ENCODE results near the gene MYO19.
"Not testable (repeated sequence)": the region's sequence is repeated elsewhere in the genome, so short reads cannot be mapped to it uniquely, and the experiment has no call there.

The MYO19 gene

DNA sequence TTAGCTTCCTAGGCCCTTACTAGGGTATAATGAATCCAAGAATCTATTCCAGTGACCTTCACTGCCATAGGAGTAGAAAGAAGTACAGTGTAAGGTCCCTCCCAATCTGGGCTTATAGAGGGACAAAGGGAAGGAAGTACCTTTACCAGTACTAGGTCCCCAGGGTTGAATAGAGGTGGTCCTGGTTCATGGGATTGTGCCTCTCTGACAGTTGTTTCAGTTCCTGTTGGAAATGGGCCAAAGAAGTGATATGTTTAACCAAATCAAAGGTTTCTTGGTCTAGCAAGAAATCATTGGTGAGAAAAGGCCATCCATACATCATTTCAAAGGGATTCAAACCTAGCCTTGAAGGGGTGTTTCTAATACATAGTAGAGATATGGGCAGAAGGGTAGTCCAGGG is 64.2 kb downstream of the MYO19 start:
- H3K27ac ChIP-seq = no peak overlapping the region
- H3K4me3 ChIP-seq = no peak overlapping the region

DNA sequence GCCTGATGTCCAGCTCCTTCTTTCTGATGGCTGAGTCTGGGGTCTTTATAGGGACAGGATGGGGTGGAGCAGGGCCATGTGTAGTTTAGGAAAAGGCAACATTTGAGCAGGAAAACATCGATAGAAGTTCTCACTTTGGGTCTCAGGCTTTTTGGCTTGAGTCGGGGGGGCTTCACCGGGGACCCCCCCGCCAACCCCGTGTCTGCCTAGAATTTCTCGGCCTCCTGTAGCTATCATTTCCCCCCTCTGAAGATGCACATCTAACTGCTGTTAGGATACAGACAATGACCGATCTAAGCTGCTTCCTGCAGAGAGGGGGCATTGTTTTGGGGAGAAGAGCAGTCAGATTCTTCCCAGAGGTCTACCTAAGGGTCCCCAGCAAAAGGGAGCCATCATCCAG is 64.9 kb downstream of the MYO19 start:
- no peak overlapping the region for H3K4me3 ChIP-seq
- no peak overlapping the region for H3K27ac ChIP-seq

- Histone ChIP-seq H3K4me3 (no peak overlapping the region), H3K27ac (no peak overlapping the region)
These were observed 65.6 kb downstream of the MYO19 start for GRCh38 chr17:36468903-36469635.

DNA sequence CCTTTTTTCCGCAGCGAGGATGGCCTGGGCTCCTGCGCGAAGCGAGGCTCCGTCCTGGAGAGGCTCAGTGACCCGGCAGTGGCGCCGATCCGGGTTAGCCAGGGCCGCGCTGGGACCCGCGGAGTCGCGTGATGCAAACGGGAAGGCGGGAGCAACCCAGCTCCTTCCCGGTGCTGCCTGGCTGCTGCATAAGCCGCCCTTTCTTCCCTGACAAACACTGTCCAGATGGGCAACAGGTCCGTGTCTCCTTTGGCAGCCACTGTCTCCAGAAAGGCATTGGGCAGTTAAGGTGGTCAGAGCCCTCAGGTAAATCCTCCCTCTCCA is 69.9 kb downstream of the MYO19 start:
- H3K27ac ChIP-seq = no peak overlapping the region
- H3K4me3 ChIP-seq = no peak overlapping the region

DNA sequence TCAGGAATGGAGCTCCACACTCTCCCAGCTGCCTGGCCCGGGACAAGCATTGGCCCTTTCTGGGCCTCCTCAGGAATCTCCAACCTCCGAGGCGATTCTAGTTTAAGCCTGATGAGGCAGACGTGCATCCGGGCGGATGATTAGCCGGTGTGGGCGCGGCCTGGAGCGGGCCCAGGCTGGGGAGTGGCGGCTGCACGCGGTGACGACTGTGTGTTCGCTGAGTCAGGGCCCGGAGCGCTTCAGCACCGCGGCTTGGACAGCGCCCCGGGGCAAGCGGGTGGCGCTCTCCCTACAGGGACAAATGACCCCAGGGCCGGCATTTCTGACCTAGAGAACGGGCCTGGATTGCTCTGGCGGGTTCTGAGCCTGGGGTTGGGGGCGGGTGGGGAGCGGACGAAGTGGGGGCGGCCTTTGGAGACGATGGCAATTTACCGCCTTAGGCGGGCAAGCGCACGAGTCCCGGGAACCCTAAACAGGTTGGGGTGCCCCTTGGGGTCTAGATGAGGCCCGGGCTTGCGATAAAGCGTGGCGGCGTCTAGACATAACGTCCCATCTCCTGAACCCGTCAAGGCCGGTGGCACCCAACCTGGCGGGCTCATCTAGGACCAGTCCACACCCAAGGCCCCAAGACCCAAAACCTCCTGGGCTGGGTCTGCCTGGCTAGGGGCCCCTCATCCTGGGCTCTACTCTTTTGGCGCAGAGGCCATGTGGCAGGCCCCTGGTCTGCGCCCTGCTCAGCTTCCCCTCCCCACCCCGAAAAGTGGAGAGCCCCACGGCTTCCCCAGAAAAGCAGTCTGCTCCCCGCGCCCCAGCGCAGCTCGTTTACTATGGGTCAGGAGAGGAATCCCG is 70.5 kb downstream of the MYO19 start:
- Histone ChIP-seq H3K27ac (no peak overlapping the region), H3K4me3 (no peak overlapping the region)

GRCh38 chr17:36461330-36462110 is 73.1 kb downstream of the MYO19 start:
- H3K4me3 ChIP-seq = no peak overlapping the region
- no peak overlapping the region for H3K27ac ChIP-seq

GRCh38 chr17:36460265-36460937 is 74.3 kb downstream of the MYO19 start:
- Histone ChIP-seq H3K27ac (no peak overlapping the region), H3K4me3 (no peak overlapping the region)

GRCh38 chr17:36459601-36460000 is 75.1 kb downstream of the MYO19 start:
- H3K4me3 ChIP-seq = no peak overlapping the region
- no peak overlapping the region for H3K27ac ChIP-seq

- H3K27ac ChIP-seq = no peak overlapping the region
- no peak overlapping the region for H3K4me3 ChIP-seq
These were observed 75.6 kb downstream of the MYO19 start for GRCh38 chr17:36459045-36459444.

GRCh38 chr17:36457701-36458100 is 77.0 kb downstream of the MYO19 start:
- not testable (repeated sequence) for H3K4me3 ChIP-seq, H3K27ac ChIP-seq

GRCh38 chr17:36452888-36453287 is 81.8 kb downstream of the MYO19 start:
- H3K4me3 ChIP-seq, H3K27ac ChIP-seq: not testable (repeated sequence)

DNA sequence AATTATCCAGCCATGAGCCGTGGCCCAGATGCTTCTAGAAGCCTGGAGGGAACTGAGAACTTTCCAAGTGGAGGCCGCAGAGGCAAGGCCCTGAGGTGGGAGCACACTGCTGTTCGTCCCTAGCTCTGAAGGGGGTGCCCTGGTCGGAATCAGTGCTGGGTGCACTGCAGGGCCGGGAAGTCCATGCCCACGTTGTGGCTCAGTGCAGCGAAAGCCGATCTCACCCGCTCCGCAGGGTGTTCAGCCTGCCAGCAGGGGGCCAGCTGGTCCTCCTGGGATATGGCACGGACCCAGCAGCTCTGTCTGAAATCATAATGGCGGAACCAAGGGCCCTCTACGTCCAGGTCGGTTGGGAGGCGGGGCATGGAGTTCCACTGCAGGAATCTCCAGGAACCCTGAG is 84.7 kb downstream of the MYO19 start:
- H3K4me3 ChIP-seq, H3K27ac ChIP-seq: not testable (repeated sequence)
